Sigmoid colon (tissue), 7 donors: ENCODE measurements around the gene PRDX6. TPM values are rescaled to one million over a fixed set of nuclear protein-coding genes. Genes with fewer than 3 reads are reported as not detected.
"Not testable (repeated sequence)": the region's sequence is repeated elsewhere in the genome, so short reads cannot be mapped to it uniquely, and the experiment has no call there.

Experiments used
- DNase-seq: peaks from one replicate; pipeline ENCODE4 v3.0.0-alpha.2; 2019
- H3K27ac ChIP-seq, 4 donors: fragments of 200-600 bp; sonication (generic); one replicate each; pipeline ENCODE4 v1.5.1; 2016 to 2019; ENCODE audit warnings: mild to moderate bottlenecking in 1 of 4
- H3K27me3 ChIP-seq, 3 donors: fragments of 200-600 bp; sonication (generic); one replicate each; pipeline ENCODE4 v1.5.1; 2019; ENCODE audit warnings: mild to moderate bottlenecking in 1 of 3
- H3K36me3 ChIP-seq, 4 donors: fragments of 200-600 bp; sonication (generic); one replicate each; pipeline ENCODE4 v1.5.1; 2016 to 2019
- H3K4me1 ChIP-seq, 4 donors: fragments of 200-600 bp; sonication (generic); one replicate each; pipeline ENCODE4 v1.5.1; 2017 to 2019
- H3K4me3 ChIP-seq, 4 donors: fragments of 200-600 bp; sonication (generic); one replicate each; pipeline ENCODE4 v1.5.1; 2017 to 2019; ENCODE audit warnings: mild to moderate bottlenecking in 2 of 4, moderate library complexity in 1 of 4
- H3K9me3 ChIP-seq, 4 donors: fragments of 200-600 bp in 3 of 4; sonication (generic) in 3 of 4; one replicate each; pipeline versions ENCODE4 v1.5.1 to v1.6.1; 2013 to 2019
- CTCF ChIP-seq, 4 experiments: fragments of 450-650 bp in 3 of 4; fragments of 200-600 bp in 1 of 4; IDR thresholded peaks; one replicate each; pipeline ENCODE4 v1.5.1; 2016 to 2019; ENCODE audit warnings: antibody characterized with exemption in 4 of 4, mild to moderate bottlenecking in 3 of 4, moderate library complexity in 2 of 4
- EP300 ChIP-seq, 4 donors: sonication (generic); formaldehyde crosslinking; IDR thresholded peaks; one replicate each; pipeline ENCODE4 v1.6.1; 2017; ENCODE audit warnings: antibody characterized with exemption in 4 of 4
- POLR2A ChIP-seq, 2 donors: fragments of 450-650 bp; IDR thresholded peaks; one replicate each; pipeline ENCODE4 v1.6.1; 2016; ENCODE audit warnings: antibody characterized with exemption in 2 of 2, mild to moderate bottlenecking in 2 of 2, moderate library complexity in 2 of 2
- POLR2AphosphoS5 ChIP-seq, 4 donors: sonication (generic); formaldehyde crosslinking; IDR thresholded peaks; one replicate each; pipeline ENCODE4 v1.6.1; 2017; ENCODE audit warnings: antibody characterized with exemption in 4 of 4
- WGBS, 2 donors: extraction: QIAGEN DNeasy Blood & Tissue Kit; methylation state at CpG; one replicate each; pipeline ENCODE4 v1.1.7; 2013; 5-methylcytosine and 5-hydroxymethylcytosine counted together
- intact Hi-C: fragments of 100-400 bp; cut with DNase I; formaldehyde crosslinking; loops from one replicate; pipeline ENCODE4 v1.15.1; 2023
- polyA plus RNA-seq, 3 donors: library from polyadenylated mRNA; stranded (reverse); fragments of 200-250 nt; gene quantifications; one replicate each; pipeline ENCODE4 v1.2.3, GENCODE V29; 2013
- total RNA-seq, 4 donors: library from RNA; depleted of rRNA; stranded (reverse); fragments of >200 nt; gene quantifications; one replicate each; pipeline ENCODE4 v1.1.0, GENCODE V29; 2016
- donor health status: healthy with polysubstance abuse.
- donor health status: Bipolar disorder and iron deficiency.
- donor health status: healthy.

PRDX6 gene
- total and polyA plus RNA-seq, 7 donors = 128 to 804 (median 205) TPM

- no peak for DNase-seq
- no peaks in the 10 kb centered on the region for H3K4me1 ChIP-seq
- intact Hi-C loops = no loop called here
- peaks cover 0 to 30% (median 18%) of the 10 kb centered on the region in 4 donors for H3K36me3 ChIP-seq
- no peak overlapping the region for H3K4me3 ChIP-seq
- 80 to 86% methylated on average over 4 of the region's 4 CpGs for WGBS, 2 donors
- H3K9me3 ChIP-seq = no peaks in the 10 kb centered on the region
- TF ChIP-seq CTCF (IDR thresholded peaks at IDR 0.05) = no peak
- TF ChIP-seq POLR2AphosphoS5 (IDR thresholded peaks at IDR 0.05) = no peak
- no peak for TF ChIP-seq EP300 (IDR thresholded peaks at IDR 0.05)
- no peak for TF ChIP-seq POLR2A (IDR thresholded peaks at IDR 0.05)
- no peaks in the 10 kb centered on the region for H3K27me3 ChIP-seq
- H3K27ac ChIP-seq = no peak overlapping the region
Observed at GRCh38 chr1:173459885-173460284, 17.2 kb upstream of the PRDX6 start.

GRCh38 chr1:173462666-173463065 lies 14.5 kb upstream of the PRDX6 start:
- DNase-seq, H3K27me3 ChIP-seq, H3K4me3 ChIP-seq, H3K9me3 ChIP-seq, H3K27ac ChIP-seq, H3K4me1 ChIP-seq, intact Hi-C loops: not testable (repeated sequence)
- WGBS, 2 donors = 97% methylated on average over 2 of the region's 2 CpGs
- H3K36me3 ChIP-seq = peaks cover 0 to 30% (median 18%) of the 10 kb centered on the region in 4 donors

- 80 to 88% methylated on average over 2 of the region's 2 CpGs for WGBS, 2 donors
- H3K4me1 ChIP-seq, H3K9me3 ChIP-seq, DNase-seq, H3K4me3 ChIP-seq, H3K27ac ChIP-seq, intact Hi-C loops, H3K27me3 ChIP-seq: not testable (repeated sequence)
- H3K36me3 ChIP-seq = peaks cover 0 to 30% (median 18%) of the 10 kb centered on the region in 4 donors
Observed at GRCh38 chr1:173464185-173464584, 12.9 kb upstream of the PRDX6 start.

- Histone ChIP-seq H3K27ac (no peak overlapping the region), H3K9me3 (peaks cover 0 to 7% (median 0%) of the 10 kb centered on the region in 4 donors), H3K36me3 (peaks cover 0 to under 1% (median 0%) of the 10 kb centered on the region in 4 donors), H3K4me3 (no peak overlapping the region), H3K4me1 (no peaks in the 10 kb centered on the region), H3K27me3 (no peaks in the 10 kb centered on the region)
- WGBS, 2 donors = 97 to 98% methylated on average over 4 of the region's 4 CpGs
- no peak for TF ChIP-seq EP300 (IDR thresholded peaks at IDR 0.05)
- no peak for TF ChIP-seq POLR2AphosphoS5 (IDR thresholded peaks at IDR 0.05)
- TF ChIP-seq CTCF (IDR thresholded peaks at IDR 0.05) = no peak
- TF ChIP-seq POLR2A (IDR thresholded peaks at IDR 0.05) = no peak
- intact Hi-C loops = no loop called here
- DNase-seq = no peak
Observed at GRCh38 chr1:173467426-173467825, 9.7 kb upstream of the PRDX6 start.

- 58 to 90% methylated on average over 3 of the region's 3 CpGs for WGBS, 2 donors
- no peaks in the 10 kb centered on the region for H3K36me3 ChIP-seq
- H3K9me3 ChIP-seq = peaks cover 0 to 7% (median 0%) of the 10 kb centered on the region in 4 donors
- TF ChIP-seq CTCF (IDR thresholded peaks at IDR 0.05) (no peak), EP300 (IDR thresholded peaks at IDR 0.05) (no peak), POLR2AphosphoS5 (IDR thresholded peaks at IDR 0.05) (no peak), POLR2A (IDR thresholded peaks at IDR 0.05) (no peak)
- H3K27me3 ChIP-seq = no peaks in the 10 kb centered on the region
- DNase-seq = no peak
- no peak overlapping the region for H3K4me3 ChIP-seq
- no peak overlapping the region for H3K27ac ChIP-seq
- peaks cover 0 to 7% (median 3%) of the 10 kb centered on the region in 4 donors for H3K4me1 ChIP-seq
- intact Hi-C loops = loop anchor here (10.0 kb wide), 1 partner anchor 395 kb away; the partner anchor contains the start of genes GAS5 and ZBTB37
Observed at GRCh38 chr1:173469656-173470055, 7.5 kb upstream of the PRDX6 start.

GRCh38 chr1:173470608-173471007 lies 6.5 kb upstream of the PRDX6 start:
- intact Hi-C loops = loop anchor here (10.0 kb wide), 1 partner anchor 394 kb away; the partner anchor contains the start of genes GAS5 and ZBTB37
- no peak for DNase-seq
- 92 to 96% methylated on average over 4 of the region's 4 CpGs for WGBS, 2 donors

More at GRCh38 chr1:173470608-173471007, 6.5 kb upstream of the PRDX6 start:
- Histone ChIP-seq H3K27me3 (no peaks in the 10 kb centered on the region), H3K9me3 (peaks cover 0 to 7% (median 0%) of the 10 kb centered on the region in 4 donors), H3K4me3 (no peak overlapping the region), H3K4me1 (peaks cover 0 to 15% (median 12%) of the 10 kb centered on the region in 4 donors), H3K27ac (no peak overlapping the region), H3K36me3 (no peaks in the 10 kb centered on the region)
- TF ChIP-seq POLR2A (IDR thresholded peaks at IDR 0.05) (no peak), EP300 (IDR thresholded peaks at IDR 0.05) (no peak), CTCF (IDR thresholded peaks at IDR 0.05) (no peak), POLR2AphosphoS5 (IDR thresholded peaks at IDR 0.05) (no peak)
